Heart left ventricle (tissue), 16 donors: ENCODE measurements around the gene PEF1. TPM values are rescaled to one million over a fixed set of nuclear protein-coding genes. Genes with fewer than 3 reads are reported as not detected.

Experiments used
- ATAC-seq, 4 donors: fragments of 200-7000 bp; cut with Tn5 transposase; one replicate each; pipeline ENCODE4 v1.9.1; 2020 to 2022; ENCODE audit warnings: moderate library complexity in 4 of 4, mild to moderate bottlenecking in 3 of 4, moderate number of reproducible peaks in 1 of 4
- DNase-seq, 5 donors: peaks; one replicate each; pipeline ENCODE4 v3.0.0-alpha.2; 2020
- H3K27ac ChIP-seq, 12 donors: fragments of 200-600 bp; sonication (generic) in 4 of 12; one replicate each; pipeline versions ENCODE4 v1.5.0 to v1.8.0; 2016 to 2022; ENCODE audit warnings: mild to moderate bottlenecking in 2 of 12
- H3K27me3 ChIP-seq, 9 donors: fragments of 200-600 bp; sonication (generic) in 2 of 9; one replicate each; pipeline versions ENCODE4 v1.5.1 to v1.8.0; 2016 to 2022; ENCODE audit warnings: mild to moderate bottlenecking in 3 of 9
- H3K36me3 ChIP-seq, 9 donors: fragments of 200-600 bp; sonication (generic) in 2 of 9; one replicate each; pipeline versions ENCODE4 v1.5.0 to v1.8.0; 2018 to 2022; ENCODE audit warnings: mild to moderate bottlenecking in 2 of 9
- H3K4me1 ChIP-seq, 12 donors: fragments of 200-600 bp; sonication (generic) in 4 of 12; one replicate each; pipeline versions ENCODE4 v1.5.0 to v1.8.0; 2016 to 2022; ENCODE audit warnings: mild to moderate bottlenecking in 3 of 12
- H3K4me3 ChIP-seq, 12 donors: fragments of 200-600 bp; sonication (generic) in 4 of 12; one replicate each; pipeline versions ENCODE4 v1.5.0 to v1.8.0; 2017 to 2022; ENCODE audit warnings: mild to moderate bottlenecking in 9 of 12, moderate library complexity in 4 of 12
- H3K9me3 ChIP-seq, 12 donors: fragments of 200-600 bp; sonication (generic) in 4 of 12; one replicate each; pipeline versions ENCODE4 v1.5.0 to v1.8.0; 2016 to 2022; ENCODE audit warnings: mild to moderate bottlenecking in 1 of 12
- CTCF ChIP-seq, 12 donors: fragments of 200-600 bp; sonication (generic) in 4 of 12; IDR thresholded peaks; one replicate each; pipeline versions ENCODE4 v1.5.0 to v1.8.0; 2018 to 2022; ENCODE audit warnings: antibody characterized with exemption in 12 of 12, mild to moderate bottlenecking in 5 of 12
- POLR2A ChIP-seq, 2 donors: fragments of 450-650 bp; IDR thresholded peaks; one replicate each; pipeline ENCODE4 v1.6.1; 2017; ENCODE audit warnings: antibody characterized with exemption in 2 of 2, mild to moderate bottlenecking in 2 of 2, moderate library complexity in 2 of 2
- WGBS, 4 donors: extraction: QIAGEN DNeasy Blood & Tissue Kit in 2 of 4; methylation state at CpG; one replicate each; pipeline versions ENCODE4 v1.1.5 to v1.1.7; 2013 to 2018; 5-methylcytosine and 5-hydroxymethylcytosine counted together
- intact Hi-C, 10 donors: fragments of 100-400 bp; cut with DNase I; formaldehyde crosslinking; loops; one replicate each; pipeline versions ENCODE4 v1.11.1 to v1.14.2; 2022
- polyA plus RNA-seq, 2 donors: library from polyadenylated mRNA; stranded (reverse); fragments of 200-250 nt; gene quantifications; one replicate each; pipeline ENCODE4 v1.2.3, GENCODE V29; 2013
- total RNA-seq, 9 donors: library from RNA; depleted of rRNA in 2 of 9; stranded (reverse); fragments of >200 nt in 2 of 9; fragmentation: NEBNext Ultra II Directional in 3 of 9; extraction: Animal tissue kit (Norgen Biotek cat#: 25700) in 3 of 9; gene quantifications; one replicate each; pipeline versions ENCODE4 v1.1.0 to v1.2.4, GENCODE V29; 2016 to 2023
- donor health status: ischemic (EF 13 %, LVEDD 7.1; RV severe dilation, severe dysfunction).
- donor health status: healthy with polysubstance abuse.
- donor health status: DM: no; HTN: yes; CAD: no.
- donor health status: DM: no; HTN: no; CAD: no.
- donor health status: ischemic (EF 25% LVEDD 6.9; RV normal size, moderate dysfunction).
- donor health status: ischemic (EF 25% LVEDD 5.7; RV mildly dilated, moderate dysfunction).
- donor health status: healthy.
- donor health status: DM: yes; HTN: yes; CAD: no.
- donor health status: ischemic (EF 35%, LVEDD 5.7; RV mildly dilated, moderate dysfunction).
- donor health status: nonischemic (EF 11% LVEDD 7.7; RV severe dilation, severe dysfunction).
- donor health status: DM: yes; HTN: yes; CAD: no.
- donor health status: PGD.
- donor health status: ischemic (EF 29% LVEDD 5.4; RV normal size, mild dysfunction).
- donor health status: nonischemic (EF 23%, LVEDD 6.1; RV moderate dilation, normal function).

The PEF1 gene
- total and polyA plus RNA-seq, 11 donors, result 32.2 to 106 (median 42.4) TPM

GRCh38 chr1:31586376-31587327 lies 58.0 kb downstream of the PEF1 start:
- 79 to 83% (median 82%) methylated on average over 15 to 47 of the region's 47 CpGs for WGBS, 4 donors
- Histone ChIP-seq H3K36me3 (peaks cover 0 to 46% (median 39%) of the 10 kb centered on the region in 9 donors), H3K4me3 (peak overlapping the region in 1 of 12 donors; percentile 16), H3K27me3 (peaks cover 0 to 11% (median 0%) of the 10 kb centered on the region in 9 donors), H3K27ac (peak overlapping the region in 11 of 12 donors; percentile 75 to 98 (median 92)), H3K9me3 (no peaks in the 10 kb centered on the region), H3K4me1 (peaks cover 27 to 84% (median 77%) of the 10 kb centered on the region in 12 donors)
- intact Hi-C loops, result no loop called here
- ATAC-seq, result no peak
- TF ChIP-seq POLR2A (IDR thresholded peaks at IDR 0.05) (no peak), CTCF (IDR thresholded peaks at IDR 0.05) (no peak)
- DNase-seq, result no peak

GRCh38 chr1:31585736-31586365 lies 58.8 kb downstream of the PEF1 start:
- peaks cover 27 to 92% (median 84%) of the 10 kb centered on the region in 12 donors for H3K4me1 ChIP-seq
- DNase-seq, result no peak
- H3K4me3 ChIP-seq, result peak overlapping the region in 1 of 12 donors; percentile 18
- no peaks in the 10 kb centered on the region for H3K9me3 ChIP-seq
- WGBS, 4 donors, result 81 to 86% (median 84%) methylated on average over 9 to 11 of the region's 11 CpGs
- peaks cover 0 to 11% (median 0%) of the 10 kb centered on the region in 9 donors for H3K27me3 ChIP-seq
- no peak for ATAC-seq
- H3K27ac ChIP-seq, result peak overlapping the region; percentile 64 to 98 (median 90)
- intact Hi-C loops, result no loop called here
- peaks cover 0 to 52% (median 41%) of the 10 kb centered on the region in 9 donors for H3K36me3 ChIP-seq
- TF ChIP-seq POLR2A (IDR thresholded peaks at IDR 0.05), result no peak
- TF ChIP-seq CTCF (IDR thresholded peaks at IDR 0.05), result no peak

GRCh38 chr1:31584869-31585735 lies 59.6 kb downstream of the PEF1 start:
- no peak for ATAC-seq
- Histone ChIP-seq H3K27me3 (peaks cover 0 to 11% (median 0%) of the 10 kb centered on the region in 9 donors), H3K4me3 (peak overlapping the region in 8 of 12 donors; percentile 10 to 89 (median 29)), H3K4me1 (peaks cover 29 to 100% (median 88%) of the 10 kb centered on the region in 12 donors), H3K27ac (peak overlapping the region; percentile 64 to 98 (median 90)), H3K36me3 (peaks cover 0 to 54% (median 41%) of the 10 kb centered on the region in 9 donors), H3K9me3 (no peaks in the 10 kb centered on the region)
- TF ChIP-seq CTCF (IDR thresholded peaks at IDR 0.05), result no peak
- TF ChIP-seq POLR2A (IDR thresholded peaks at IDR 0.05), result no peak
- no peak for DNase-seq
- WGBS, 4 donors, result 82 to 85% (median 83%) methylated on average over 23 to 27 of the region's 27 CpGs
- intact Hi-C loops, result no loop called here
